NCI-H2081 treated with DMSO at 0.1 percent for 48 hours (cell line): Measurements from ENCODE around the gene PIGL.
"Not testable (repeated sequence)": the region's sequence is repeated elsewhere in the genome, so short reads cannot be mapped to it uniquely, and the experiment has no call there.

ENCODE experiments used
- DNase-seq: peaks from one replicate; lab custom pipeline; 2025; lab: John Stamatoyannopoulos, UW

The PIGL gene

DNA sequence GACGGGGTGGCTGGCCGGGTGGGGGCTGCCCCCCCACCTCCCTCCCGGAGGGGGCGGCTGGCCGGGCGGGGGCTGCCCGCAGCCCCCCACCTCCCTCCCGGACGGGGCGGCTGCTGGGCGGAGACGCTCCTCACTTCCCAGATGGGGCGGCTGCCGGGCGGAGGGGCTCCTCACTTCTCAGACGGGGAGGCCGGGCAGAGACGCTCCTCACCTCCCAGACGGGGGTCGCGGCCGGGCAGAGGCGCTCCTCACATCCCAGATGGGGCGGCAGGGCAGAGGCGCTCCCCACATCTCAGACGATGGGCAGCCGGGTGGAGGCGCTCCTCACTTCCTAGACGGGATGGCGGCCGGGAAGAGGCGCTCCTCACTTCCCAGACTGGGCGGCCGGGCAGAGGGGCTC is 95.1 kb downstream of the PIGL start:
- not testable (repeated sequence) for DNase-seq

DNA sequence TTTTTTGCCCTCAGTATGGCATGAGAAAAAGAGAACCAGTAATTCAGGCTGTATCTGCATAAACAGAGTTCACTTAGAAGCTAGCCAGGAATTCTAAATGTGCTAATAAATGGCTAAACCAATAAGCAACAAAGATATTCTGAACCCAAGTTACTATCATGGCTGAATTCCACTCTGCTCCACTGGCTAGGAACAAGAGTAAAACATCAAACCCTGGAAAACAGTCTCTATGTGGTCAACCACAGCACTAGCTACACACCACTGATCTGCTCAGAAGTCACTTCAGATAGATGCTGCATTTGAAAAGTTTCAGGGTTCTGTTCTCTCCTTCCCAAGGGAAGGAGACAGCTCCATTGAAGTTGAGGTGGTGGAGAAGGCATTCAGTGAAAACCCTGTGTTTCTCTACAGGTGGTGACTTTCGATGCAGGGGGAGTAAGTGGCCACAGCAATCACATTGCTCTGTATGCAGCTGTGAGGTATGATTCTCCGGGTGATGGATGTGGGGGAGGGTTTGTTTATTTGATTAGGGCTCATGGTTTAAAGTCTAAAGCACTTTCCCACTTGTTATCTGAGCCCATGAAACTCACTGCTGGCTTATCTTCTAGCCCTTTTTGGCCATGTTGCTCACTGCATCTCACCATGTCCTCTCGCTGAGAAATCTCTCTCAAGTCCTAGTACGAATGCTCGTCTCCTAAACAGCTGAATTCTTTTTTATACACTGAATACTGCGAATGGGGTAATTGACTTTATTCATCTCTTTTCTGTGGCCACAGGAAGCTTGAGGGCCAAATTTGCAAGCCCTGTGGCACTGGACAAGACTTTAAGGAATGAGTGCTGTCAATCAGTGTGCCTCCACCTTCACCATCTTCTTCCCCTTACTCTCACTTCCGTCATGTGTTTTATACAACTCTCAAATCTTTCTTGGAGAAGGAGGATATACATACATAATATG is 96.4 kb downstream of the PIGL start:
- no peak for DNase-seq

- DNase-seq = no peak
These were observed 97.2 kb downstream of the PIGL start for GRCh38 chr17:16314189-16314588.

DNA sequence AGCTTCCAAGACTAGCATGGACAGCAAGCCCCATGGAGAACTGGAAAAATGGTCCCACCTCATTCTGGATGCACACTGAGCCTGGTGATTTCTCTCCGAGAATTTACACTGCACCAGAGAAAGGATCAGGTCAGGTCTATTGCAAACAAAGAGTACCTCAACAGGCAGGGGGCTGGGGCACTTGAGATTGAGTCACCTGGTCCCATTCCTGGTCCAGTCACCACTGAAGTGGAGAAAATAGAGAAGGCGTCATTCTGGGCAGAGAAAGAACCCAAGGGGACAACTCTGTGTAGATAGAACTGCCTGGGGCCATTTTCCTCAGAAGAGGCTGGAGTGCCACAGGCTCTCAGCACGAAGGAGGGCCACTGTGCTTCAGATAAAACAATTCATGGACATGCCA is 97.8 kb downstream of the PIGL start:
- no peak for DNase-seq

DNA sequence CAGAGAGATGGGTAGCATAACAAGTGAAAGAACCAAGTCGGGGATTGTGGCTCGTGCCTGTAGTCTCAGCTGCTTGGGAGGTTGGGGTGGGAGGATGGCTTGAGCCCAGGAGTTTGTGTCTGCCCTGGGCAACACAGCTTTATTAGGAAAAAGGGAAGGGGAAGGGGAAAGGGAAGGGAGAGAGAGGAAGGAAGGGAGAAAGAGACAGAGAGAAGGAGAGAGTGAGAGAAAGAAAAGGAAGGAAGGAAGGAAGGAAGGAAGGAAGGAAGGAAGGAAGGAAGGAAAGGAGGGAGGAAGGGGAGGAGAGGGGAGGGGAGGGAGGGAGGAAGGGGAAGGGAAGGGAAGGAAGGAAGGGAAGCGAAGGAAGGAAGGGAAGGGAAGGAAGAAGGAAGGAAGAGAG is 103.0 kb downstream of the PIGL start:
- no peak for DNase-seq

GRCh38 chr17:16322636-16323035 is 105.6 kb downstream of the PIGL start:
- DNase-seq = no peak

DNA sequence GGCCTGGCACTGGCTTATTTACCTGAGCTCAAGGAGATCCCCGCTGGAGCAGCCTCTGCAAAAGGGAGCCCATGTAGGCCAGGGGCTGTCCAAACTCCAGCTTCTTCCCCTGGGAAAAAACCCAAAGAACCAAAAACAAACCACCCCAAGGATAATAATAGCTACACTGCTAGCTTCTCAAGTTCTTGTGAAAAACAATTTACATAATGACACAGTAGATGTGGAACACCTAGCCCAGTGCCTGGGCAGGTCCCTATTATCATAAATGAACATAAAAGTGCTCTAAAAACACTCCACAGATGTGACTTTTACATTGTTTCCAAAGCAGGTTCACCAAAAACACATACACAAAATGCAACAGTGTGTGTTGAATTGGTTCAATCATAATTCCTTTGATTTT is 109.0 kb downstream of the PIGL start:
- no peak for DNase-seq

DNA sequence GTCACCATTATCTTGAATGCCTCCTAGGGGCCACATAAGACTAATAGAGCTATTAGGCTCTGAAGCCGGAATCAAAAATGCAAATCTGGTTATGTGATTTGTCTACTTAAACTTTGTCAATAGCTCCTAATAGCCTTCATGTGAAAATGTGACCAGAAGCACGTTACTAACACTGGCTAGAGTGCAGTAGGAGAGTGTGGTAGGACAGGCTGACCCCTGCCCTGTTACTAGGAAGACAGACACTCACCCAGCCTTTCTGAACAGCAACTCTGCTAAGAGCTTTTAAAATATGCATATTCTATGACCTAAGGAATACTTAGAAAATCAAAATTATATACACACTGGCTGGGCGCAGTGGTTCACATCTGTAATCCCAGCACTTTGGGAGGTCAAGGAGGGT is 110.0 kb downstream of the PIGL start:
- DNase-seq = no peak

DNA sequence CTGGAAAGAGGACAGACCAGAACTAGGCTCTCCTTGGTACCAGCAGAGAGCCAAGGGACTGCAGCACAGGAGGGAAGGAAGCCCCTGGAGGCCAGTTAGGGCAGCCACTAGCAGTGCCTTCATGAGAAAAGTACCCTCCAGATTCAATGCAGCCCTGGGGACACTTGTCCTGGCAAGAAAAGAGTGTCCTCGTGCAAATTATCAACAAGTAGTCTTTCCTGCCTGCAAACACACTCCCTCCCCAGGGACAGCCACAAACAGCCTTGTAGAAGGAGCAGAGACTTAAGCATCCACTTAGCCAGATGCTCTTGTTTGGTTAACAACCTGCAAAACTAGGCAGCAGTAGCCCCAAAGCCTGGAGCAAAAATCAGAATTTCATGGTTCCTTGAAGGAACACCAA is 112.0 kb downstream of the PIGL start:
- DNase-seq = no peak

GRCh38 chr17:16329519-16330271 is 112.7 kb downstream of the PIGL start:
- DNase-seq = no peak

GRCh38 chr17:16338391-16338790 is 121.4 kb downstream of the PIGL start:
- no peak for DNase-seq

DNA sequence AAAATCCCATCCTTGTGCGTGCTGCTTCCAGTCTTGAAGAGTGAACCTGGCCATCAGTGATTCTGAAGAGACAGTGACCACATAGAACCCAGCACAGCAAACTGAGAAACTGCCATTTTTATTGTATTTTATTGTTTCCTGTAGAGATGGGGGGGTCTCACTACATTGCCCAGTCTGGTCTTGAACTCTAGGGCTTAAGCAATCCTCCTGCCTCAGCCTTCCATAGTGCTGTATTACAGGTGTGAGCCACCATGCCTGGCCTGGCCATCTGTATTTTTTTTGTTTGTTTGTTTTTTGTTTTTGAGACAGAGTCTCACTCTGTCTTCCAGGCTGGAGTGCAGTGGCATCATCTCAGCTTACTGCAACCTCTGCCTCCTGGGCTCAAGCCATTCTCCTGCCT is 122.4 kb downstream of the PIGL start:
- no peak for DNase-seq

DNA sequence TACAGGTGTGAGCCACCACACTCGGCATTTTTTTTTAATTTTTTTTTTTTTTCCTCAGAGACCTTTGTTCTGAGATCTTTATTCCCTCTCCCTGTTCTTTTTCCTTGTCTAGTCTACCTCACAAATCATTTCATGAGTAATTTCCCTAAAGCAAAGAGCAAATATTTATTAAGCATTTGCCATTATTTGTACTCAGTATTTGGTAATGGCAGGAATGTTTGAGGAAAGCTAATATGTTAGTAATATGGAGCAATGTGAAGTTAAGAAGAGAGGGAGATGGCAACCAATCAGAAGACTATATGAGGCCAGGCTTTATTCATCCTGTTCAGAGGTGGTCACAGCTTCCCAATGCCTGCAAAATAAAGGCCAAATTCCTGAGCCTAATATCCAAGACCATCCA is 122.9 kb downstream of the PIGL start:
- DNase-seq = no peak

DNA sequence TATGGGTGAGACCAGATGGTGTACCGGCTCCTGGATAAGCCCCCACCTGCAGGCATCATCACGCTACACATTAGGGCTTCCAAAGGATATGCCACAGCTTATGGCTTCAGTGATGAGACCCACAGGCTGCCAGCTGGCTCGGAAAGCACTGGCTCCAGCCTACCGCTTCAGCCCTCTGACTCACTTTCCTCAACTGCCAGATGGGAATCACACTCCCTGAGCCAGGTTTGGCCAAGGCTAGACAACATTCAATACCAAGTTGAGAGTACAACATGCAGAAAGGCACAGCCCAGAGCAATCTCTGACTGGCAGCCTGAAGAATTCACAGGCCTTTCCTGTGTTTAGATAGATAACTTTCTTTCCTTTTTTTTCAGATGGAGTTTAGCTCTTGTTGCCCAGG is 126.0 kb downstream of the PIGL start:
- no peak for DNase-seq

DNA sequence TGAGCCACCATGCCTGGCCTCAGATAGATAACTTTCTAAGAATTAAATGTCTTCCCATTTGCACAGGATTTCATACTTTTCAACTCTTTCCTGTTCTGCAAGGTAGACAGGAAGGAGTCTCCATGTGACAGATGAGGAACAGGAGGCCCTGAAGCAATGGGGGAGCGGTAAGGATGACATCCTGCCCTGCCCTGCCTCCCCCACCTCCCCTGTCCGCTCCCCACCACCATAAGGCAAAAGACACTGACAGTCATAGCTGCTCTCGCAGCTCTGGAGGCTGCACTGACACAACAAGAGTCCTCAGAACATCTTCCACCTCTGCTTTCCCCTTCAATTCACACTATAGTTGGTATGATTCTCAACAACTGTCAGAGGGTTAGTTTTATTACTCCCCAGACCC is 126.6 kb downstream of the PIGL start:
- no peak for DNase-seq

DNA sequence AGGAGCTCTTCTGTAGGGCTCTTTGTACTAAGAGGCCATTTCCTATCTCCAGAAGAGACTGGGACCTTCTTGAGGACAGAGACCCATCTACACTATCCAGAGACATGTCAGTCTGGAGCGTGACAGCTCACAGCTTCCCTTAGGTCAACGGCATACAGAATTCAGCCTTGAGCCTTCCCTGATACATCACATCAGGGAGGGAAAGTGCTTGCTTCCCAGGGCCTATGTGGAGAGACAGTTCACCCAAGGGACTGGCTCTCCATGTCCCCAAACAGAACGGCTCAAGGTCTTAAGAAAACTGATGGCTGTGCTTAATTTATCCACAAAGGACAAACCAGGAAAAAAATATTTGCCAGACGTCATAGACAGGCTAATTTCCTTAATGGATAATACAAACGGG is 128.6 kb downstream of the PIGL start:
- no peak for DNase-seq

- no peak for DNase-seq
These were observed 129.8 kb downstream of the PIGL start for GRCh38 chr17:16346721-16347271.

- no peak for DNase-seq
These were observed 131.6 kb downstream of the PIGL start for GRCh38 chr17:16348586-16348985.

DNA sequence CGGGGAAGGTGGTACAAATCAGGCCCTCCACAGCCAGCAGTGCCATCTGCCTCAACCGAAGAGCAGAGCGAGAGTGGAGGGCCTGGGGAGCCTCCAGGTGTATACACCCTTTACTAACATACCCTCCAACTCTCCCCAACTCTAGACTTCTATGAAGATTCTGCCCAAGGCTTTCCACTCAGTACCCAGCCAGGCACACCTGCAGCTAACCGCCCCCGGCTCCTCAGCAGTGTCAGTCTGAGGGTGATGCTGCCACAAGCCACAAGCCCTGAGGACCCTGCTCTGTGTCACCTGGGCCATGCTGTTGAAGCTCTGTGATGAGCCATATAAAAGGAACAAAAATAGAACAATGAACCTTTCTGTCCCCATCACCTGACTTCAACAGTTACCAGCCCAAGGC is 132.4 kb downstream of the PIGL start:
- no peak for DNase-seq

DNA sequence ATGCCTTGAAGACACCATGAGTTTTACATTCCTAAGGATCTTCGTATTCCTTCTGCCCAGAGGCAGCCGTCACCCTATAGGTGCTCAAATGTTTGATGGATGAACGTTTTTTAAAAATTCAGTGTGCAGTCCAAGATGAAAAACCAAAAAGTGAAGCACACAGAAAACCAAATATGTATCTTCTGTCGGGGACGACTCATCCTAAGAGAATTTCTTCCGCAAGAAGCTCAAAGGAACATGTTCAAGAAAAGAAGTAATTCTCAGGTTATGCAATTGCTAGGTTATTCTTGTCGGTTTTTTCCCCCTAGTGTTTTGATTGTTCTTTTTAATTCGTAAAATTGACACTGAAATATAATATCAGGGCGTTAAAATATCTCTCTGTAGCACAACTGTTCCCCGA is 134.8 kb downstream of the PIGL start:
- DNase-seq = no peak

DNA sequence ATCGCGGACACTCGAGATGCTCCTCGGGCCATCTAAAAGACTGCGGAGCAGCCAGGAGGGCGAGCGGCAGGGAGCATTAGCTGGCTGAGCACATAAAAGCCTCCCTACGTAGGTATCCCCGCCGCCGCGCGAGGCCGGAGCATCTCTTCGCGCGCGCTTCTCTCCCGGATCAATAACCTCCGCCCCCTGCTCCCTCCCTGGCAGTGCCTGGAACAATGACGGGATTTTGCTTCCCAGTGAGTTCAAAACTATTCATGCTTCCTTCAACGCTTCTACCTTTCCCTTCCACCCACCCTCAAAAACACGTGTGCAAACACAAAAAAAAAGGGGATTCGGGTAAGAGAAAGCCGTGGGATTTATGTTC is 135.3 kb downstream of the PIGL start:
- no peak for DNase-seq

DNA sequence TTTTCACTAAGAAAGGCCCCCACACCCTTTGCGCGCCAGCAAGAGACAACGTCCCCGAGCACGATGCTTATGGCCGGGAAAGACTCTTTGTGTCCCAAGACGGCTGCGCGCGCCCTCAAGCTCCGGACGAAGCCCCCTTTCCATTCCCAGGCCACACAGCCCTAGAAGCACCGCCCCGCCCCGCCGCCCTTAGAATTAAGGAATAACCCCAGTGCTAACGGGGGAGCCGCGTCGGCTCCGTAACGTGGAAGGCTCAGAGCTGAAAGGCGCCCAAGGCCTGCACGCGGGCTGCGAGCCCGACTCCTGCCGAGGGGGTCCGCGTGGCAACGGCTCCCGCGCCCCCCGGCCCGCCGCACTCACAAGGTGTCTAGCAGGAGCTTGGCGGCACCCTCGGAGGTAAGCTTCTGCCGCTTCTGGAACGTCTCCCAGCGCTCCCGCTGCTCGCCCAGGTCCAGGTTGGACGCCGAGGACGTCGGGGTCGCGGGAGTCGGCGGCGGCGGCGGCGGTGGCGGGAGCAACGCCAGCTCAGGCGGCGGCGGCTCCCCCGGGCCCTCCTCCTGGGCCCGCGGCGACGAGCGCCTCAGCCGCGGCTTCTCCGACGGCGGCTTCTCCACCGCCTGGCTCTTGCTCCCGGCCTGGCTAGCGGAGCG is 135.8 kb downstream of the PIGL start:
- no peak for DNase-seq
